HG03025 (cell line): ENCODE results near the gene TMED4.
"Not testable (repeated sequence)": the region's sequence is repeated elsewhere in the genome, so short reads cannot be mapped to it uniquely, and the experiment has no call there.

Source experiments
- ATAC-seq: cut with Tn5 transposase; IDR thresholded peaks from one replicate; pipeline ENCODE4 v1.9.1; 2021; ENCODE audit warnings: mild to moderate bottlenecking, moderate library complexity; ENCODE audit not compliant: unreplicated experiment, low FRiP score

Gene TMED4

DNA sequence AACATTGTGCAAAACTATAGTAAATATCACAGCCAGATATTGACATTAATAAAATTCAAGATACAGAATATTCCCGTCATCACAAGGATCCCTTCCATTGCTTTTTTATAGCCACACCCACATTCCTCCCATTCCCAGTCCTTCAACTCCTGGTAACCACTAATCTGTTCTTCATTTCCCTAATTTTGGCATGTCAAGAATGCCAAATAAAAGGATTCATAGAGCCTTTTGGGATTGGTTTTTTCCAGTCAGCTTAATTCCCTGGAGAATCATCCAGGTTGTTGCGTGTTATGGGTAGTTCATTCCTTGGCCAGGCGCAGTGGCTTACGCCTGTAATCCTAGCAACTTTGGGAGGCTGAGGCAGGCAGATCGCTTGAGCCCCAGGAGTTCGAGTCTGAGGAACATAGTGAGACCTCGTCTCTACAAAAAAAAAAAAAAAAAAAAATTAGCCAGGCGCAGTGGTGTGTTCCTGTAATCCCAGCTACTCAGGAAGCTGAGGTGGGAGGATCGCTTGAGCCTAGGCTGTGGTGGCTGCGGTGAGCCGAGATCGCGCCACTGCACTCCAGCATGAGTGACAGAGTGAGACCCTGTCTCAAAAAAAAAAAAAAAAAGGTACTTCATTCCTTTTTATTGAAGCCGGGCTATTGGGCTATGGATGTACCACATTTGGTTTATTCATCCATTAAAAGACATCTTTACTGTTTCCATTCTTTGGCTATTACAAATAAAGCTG, 27.1 kb upstream of the TMED4 start:
- no peak for ATAC-seq

DNA sequence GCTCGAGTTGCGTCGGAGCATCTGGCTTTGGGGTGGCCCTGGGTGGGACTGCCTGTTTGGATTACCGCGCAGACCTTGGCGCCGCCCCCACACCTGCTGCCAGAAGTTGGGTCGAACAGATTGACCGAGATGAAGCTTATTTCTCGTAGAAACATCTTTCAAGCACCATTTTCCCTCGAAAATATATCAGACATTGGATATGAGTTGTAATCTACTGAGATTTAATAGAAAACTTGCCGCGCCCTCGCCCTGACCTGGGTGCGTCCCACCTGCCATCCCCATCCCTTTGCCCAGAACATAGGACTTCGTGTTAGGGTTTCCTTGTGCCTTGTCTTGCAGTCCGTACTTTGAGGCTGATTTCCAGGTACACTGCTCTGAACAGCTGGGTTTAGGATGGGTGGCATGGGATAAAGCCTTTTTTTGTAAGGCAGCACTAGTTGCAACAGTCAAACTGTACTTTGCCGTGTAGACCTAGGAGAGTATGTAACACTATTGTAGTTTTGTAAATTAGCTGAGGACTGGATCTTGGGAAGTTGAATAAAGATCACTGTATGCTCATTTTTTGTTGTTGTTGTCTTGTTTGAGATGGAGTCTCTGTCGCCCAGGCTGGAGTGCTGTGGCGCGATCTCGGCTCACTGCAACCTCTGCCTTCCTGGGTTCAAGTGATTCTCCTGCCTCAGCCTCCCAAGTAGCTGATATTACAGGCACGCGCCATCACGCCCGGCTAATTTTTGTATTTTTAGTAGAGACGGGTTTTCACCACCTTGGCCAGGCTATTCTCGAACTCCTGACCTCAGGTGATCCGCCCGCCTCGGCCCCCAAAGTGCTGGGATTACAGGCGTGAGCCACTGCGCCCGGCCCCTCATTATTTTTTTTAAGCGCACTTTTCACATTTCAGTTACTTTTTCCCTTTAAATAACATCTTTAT, 25.4 kb upstream of the TMED4 start:
- ATAC-seq: no peak

DNA sequence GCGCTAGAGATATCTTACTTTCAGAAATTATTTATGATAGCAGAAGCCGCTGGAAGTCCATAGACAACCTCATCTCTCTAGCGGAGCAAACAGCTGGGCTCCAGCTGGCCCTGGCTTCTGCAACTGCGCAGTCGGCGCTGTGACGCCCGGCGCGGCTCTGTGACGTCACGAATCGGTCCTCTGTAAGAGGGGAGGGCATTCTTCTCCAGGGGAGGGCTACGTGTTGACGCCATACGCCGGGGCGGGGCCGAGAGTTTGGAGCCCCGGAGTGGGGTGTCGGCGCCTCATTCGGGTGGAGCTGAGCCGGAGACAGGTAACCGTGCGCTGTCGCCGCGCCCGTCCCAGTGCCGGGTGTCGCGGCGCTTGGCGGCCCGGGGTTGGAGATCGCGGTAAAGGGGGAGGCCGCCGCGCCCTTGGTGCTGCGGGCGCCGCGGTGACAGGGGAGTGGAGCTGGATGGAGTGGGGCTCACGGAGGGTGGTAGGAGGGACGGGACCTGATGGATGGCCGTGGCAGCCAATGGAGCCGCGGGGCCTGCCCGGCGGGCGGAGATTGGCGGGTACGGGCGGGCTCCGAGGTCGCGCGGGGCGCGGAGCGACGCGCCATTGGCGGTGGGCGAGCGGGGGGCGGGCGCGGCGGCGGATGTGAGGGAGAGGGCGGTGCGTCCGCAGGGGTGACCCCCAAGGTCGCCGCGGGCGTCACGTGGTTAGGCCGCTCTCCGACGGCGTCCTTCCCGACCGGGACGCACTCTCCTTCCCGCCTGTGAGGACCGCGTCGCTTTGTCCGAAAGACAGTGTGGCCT, 24.5 kb upstream of the TMED4 start, which contains the start of gene OGDH:
Gene OGDH, plus strand, starts transcription at position 287 of the 800 bp plus-strand sequence. CDS start 17,717 bp downstream, outside the sequence.
- ATAC-seq: peak; percentile 91

DNA sequence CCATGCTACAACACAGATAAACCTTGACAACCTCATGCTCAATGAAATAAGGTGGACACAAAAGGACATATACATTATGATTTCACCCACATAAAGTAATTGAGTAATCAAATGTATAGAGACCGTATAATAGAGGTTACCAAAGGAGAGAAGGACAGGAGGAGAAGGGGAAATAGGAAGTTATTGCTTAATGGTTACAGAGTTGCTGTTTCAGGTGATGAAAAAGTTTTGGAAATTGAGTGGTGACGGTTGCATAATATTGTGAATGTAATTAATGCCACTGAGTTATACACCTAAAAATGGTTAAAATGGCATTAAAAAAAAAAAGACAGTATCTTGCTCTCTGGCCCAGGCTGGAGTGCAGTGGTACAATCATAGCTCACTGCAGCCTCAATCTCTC, 22.9 kb upstream of the TMED4 start:
- no peak for ATAC-seq

DNA sequence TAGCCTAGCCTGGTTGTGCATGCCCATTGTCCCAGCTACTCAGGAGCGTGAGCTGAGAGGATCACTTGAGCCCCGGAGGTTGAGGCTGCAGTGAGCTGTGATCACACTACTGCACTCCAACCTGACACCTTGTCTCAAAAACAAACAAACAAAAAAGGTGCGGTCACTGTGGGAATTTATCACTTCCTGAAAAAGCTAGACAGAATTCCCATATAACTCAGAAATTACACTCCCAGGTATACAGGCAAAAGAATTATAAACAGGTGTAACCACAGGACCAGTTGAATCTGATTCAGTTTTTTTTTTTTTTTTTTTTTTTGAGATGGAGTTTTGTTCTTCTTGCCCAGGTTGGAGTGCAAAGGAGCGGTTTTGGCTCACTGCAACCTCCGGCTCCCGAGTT, 21.2 kb upstream of the TMED4 start:
- ATAC-seq: no peak

DNA sequence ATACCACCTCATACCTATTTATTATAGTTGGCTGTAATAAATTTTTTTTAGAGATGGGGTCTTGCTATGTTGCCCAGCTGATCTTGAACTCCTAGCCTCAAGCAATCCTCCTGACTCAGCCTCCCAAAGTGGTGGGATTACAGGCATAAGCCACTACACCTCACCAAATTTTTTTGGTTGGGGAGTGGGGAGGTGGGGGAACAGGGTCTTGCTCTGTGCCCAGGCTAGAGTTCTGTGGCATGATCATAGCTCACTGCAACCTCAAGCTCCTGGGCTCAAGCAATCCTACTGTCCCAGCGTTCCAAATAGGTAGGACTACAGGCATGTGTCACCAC, 20.5 kb upstream of the TMED4 start:
- no peak for ATAC-seq

DNA sequence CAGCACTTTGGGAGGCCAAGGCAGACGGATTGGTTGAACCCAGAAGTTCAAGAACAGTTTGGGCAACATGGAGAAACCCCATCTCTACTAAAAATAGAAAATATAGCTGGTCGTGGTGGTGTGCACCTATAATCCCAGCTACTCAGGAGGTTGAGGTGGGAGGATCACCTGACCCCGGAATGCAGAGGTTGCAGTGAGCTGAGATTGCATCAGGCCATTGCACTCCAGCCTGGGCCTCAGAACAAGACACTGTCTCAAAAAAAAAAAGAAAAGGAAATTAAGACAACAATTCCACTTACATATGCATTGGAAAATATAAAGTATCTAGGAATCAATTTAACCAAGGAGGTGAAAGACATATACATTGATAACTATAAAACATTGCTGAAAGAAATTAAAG, 17.2 kb upstream of the TMED4 start:
- no peak for ATAC-seq

- ATAC-seq: not testable (repeated sequence)
These were observed 15.2 kb upstream of the TMED4 start for GRCh38 chr7:44597181-44597580.

DNA sequence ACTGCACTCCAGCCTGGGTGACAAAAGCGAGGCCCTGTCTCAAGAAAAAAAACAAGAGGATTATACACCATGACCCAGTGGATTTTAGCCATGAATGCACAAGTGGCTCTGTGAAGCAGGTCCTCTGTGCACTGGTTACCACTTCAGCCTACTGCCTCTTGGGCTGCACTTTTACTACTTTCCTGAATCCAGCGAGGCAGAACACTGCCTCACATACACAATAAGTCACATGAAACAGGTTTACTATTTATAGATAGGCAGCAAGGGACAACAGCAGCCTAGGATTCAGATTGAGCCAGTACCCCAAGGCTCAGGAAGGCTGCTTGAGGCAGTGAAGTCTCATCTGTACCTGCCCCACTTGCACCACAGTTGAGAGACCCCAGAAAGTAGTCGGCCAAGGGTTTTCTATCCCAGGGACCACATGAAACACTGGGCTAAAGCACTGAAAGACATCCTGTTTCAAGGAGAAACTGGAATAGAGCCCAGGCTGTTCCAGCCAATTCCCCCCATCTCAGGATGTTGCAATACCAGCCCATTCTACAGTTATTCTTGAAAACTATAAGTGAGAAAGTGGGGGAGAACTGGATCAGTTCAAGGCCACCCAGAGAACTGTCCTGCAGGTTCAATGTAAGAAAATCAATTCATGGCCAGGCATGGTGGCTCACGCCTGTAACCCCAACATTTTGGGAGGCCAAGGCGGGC, 14.1 kb upstream of the TMED4 start:
- no peak for ATAC-seq

- ATAC-seq: no peak
These were observed 8.9 kb upstream of the TMED4 start for GRCh38 chr7:44590910-44591309.

- no peak for ATAC-seq
These were observed 6.0 kb upstream of the TMED4 start for GRCh38 chr7:44587843-44588711.

DNA sequence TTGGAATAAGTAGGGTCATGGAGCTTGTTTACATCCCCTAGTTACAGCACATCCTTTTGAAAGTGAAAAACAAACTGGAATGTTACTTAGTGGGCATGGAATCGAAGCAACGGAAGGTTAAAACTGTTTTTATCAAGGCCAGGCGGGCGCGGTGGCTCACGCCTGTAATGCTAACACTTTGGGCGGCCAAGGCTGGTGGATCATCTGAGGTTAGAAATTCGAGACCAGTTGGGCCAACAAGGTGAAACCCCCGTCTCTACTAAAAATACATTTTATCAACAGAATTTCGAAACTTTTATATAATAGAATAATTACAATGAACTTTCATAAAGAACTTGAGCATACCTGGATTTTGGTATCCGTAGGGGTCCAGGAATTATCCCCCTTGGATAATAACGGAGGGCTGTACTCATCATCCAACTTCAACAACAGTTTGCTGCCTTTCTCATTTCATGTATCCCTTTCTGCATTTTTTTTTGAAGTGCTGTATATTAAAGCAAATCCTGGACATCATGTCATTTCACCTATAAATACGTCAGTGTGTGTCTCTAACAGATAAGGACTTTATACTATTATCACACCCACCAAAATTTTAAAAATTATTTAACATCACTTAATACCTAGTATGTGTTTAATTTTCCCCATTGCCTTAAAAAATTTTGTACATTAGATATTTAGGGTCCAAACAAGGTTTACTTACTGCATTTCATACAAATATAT, 1.3 kb upstream of the TMED4 start:
- no peak for ATAC-seq

- peak; percentile 28 for ATAC-seq
These were observed 819 bp downstream of the TMED4 start for GRCh38 chr7:44580945-44581878.

GRCh38 chr7:44576228-44576627, 5.8 kb downstream of the TMED4 start:
- no peak for ATAC-seq

DNA sequence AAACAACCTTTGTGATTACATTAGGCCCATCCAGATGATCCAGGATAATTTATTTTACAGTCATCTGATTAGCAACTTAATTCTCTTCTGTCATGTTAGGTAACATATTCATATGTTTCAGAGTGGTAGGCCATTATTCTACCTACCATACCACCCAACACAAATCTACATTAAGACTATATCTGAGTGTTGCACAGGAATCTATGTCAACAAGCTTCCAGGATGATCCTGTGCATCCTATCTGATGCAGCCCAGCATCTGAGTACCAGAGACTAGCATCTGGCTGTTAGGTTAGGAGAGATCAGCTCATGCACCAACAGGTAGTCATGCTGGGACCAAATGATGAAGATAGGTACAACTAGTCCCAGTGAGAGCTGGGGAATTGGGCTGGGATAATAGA, 7.0 kb downstream of the TMED4 start:
- ATAC-seq: no peak

GRCh38 chr7:44574287-44574872, 7.7 kb downstream of the TMED4 start:
- no peak for ATAC-seq
